Left hindlimb (tissue), 1 donor: Measurements from ENCODE around the gene IFI30.

Source experiments
- DNase-seq: peaks from one replicate; pipeline ENCODE4 v3.0.0-alpha.2; 2018

The IFI30 gene

GRCh38 chr19:18173572-18174288 lies at the start of gene IFI30:
Gene IFI30, plus strand, starts transcription at chr19:18173813. Its CDS starts 29 bp downstream, at chr19:18173842.
- DNase-seq = no peak

- no peak for DNase-seq
These were observed 49.8 kb upstream of the IFI30 start for GRCh38 chr19:18123819-18124218.

GRCh38 chr19:18126097-18126496 lies 47.5 kb upstream of the IFI30 start:
- DNase-seq = no peak

- DNase-seq = no peak
These were observed 45.6 kb upstream of the IFI30 start for GRCh38 chr19:18128044-18128443.

GRCh38 chr19:18128805-18129204 lies 44.8 kb upstream of the IFI30 start:
- no peak for DNase-seq

- no peak for DNase-seq
These were observed 42.9 kb upstream of the IFI30 start for GRCh38 chr19:18130523-18131242.

GRCh38 chr19:18131841-18132596 lies 41.6 kb upstream of the IFI30 start:
- no peak for DNase-seq

GRCh38 chr19:18135712-18136584 lies 37.7 kb upstream of the IFI30 start:
- no peak for DNase-seq

GRCh38 chr19:18137242-18137641 lies 36.4 kb upstream of the IFI30 start:
- DNase-seq = no peak

GRCh38 chr19:18137657-18138339 lies 35.8 kb upstream of the IFI30 start:
- DNase-seq = no peak

GRCh38 chr19:18140473-18140872 lies 33.1 kb upstream of the IFI30 start:
- DNase-seq = no peak

GRCh38 chr19:18141031-18141430 lies 32.6 kb upstream of the IFI30 start:
- no peak for DNase-seq

GRCh38 chr19:18143902-18144301 lies 29.7 kb upstream of the IFI30 start:
- no peak for DNase-seq

GRCh38 chr19:18144361-18144760 lies 29.3 kb upstream of the IFI30 start:
- no peak for DNase-seq

GRCh38 chr19:18144906-18145305 lies 28.7 kb upstream of the IFI30 start:
- no peak for DNase-seq

GRCh38 chr19:18145391-18145999 lies 28.1 kb upstream of the IFI30 start:
- DNase-seq = no peak

- no peak for DNase-seq
These were observed 26.2 kb upstream of the IFI30 start for GRCh38 chr19:18147396-18147795.

GRCh38 chr19:18149596-18149975 lies 24.0 kb upstream of the IFI30 start:
- no peak for DNase-seq

- DNase-seq = no peak
These were observed 22.6 kb upstream of the IFI30 start for GRCh38 chr19:18150776-18151624.

GRCh38 chr19:18152442-18152816 lies 21.2 kb upstream of the IFI30 start:
- peak; percentile 96 for DNase-seq
